Measurements from ENCODE around the gene DHCR7.

Gene DHCR7

DNA sequence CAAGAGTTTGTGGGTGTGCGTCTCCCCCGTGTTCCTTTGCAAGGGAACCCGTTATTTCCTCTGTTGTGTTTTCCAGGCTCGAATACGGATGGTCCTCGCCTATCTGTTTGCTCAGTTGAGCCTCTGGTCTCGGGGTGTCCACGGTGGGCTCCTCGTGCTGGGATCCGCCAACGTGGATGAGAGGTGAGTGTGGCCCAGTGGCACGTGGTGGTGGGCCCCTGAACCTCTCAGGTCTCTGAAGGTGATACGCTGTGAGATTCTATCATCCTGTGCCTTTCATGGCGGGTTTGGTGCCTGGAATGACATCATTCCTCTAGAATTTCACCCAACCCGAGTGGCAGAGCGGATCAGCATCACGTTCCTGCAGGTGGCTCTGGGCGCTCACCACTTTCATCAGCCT lies 37.3 kb upstream of the DHCR7 start:
- Histone ChIP-seq H3K4me3 (ENCODE audit: low read depth in 1 of 2, low read length in 1 of 2) (no peak overlapping the region), H3K36me3 (peaks cover 97% of the 10 kb centered on the region), H3K9me3 (no peaks in the 10 kb centered on the region), H3K4me1 (ENCODE audit: control insufficient read depth in 1 of 2, insufficient read depth in 1 of 2, low read depth in 1 of 2, low read length in 1 of 2) (no peaks in the 10 kb centered on the region), H3K27ac (no peak overlapping the region), H3K27me3 (no peaks in the 10 kb centered on the region)
- TF ChIP-seq, protein P1, sequence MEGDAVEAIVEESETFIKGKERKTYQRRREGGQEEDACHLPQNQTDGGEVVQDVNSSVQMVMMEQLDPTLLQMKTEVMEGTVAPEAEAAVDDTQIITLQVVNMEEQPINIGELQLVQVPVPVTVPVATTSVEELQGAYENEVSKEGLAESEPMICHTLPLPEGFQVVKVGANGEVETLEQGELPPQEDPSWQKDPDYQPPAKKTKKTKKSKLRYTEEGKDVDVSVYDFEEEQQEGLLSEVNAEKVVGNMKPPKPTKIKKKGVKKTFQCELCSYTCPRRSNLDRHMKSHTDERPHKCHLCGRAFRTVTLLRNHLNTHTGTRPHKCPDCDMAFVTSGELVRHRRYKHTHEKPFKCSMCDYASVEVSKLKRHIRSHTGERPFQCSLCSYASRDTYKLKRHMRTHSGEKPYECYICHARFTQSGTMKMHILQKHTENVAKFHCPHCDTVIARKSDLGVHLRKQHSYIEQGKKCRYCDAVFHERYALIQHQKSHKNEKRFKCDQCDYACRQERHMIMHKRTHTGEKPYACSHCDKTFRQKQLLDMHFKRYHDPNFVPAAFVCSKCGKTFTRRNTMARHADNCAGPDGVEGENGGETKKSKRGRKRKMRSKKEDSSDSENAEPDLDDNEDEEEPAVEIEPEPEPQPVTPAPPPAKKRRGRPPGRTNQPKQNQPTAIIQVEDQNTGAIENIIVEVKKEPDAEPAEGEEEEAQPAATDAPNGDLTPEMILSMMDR (IDR thresholded peaks at IDR 0.05): no peak

DNA sequence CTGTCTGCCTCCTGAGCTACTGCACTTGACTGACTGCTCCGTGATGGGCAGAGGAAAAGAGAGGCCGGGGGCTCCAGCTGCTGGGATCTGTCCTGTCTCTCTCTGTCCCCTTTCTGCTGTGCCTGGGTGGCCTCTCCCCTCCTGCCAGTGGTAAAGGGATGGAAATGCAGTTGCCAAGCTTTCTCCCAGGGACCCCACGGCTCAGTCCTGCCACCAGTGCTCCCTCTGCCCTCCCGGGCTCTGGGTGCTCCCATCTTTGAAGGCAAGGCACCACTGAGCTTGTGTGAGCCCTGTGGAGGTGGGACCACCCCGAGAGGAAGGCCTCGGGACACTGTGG lies 36.8 kb upstream of the DHCR7 start:
- Histone ChIP-seq H3K36me3 (peaks cover 97% of the 10 kb centered on the region), H3K27me3 (no peaks in the 10 kb centered on the region)
- TF ChIP-seq, protein P1 (IDR thresholded peaks at IDR 0.05): no peak

DNA sequence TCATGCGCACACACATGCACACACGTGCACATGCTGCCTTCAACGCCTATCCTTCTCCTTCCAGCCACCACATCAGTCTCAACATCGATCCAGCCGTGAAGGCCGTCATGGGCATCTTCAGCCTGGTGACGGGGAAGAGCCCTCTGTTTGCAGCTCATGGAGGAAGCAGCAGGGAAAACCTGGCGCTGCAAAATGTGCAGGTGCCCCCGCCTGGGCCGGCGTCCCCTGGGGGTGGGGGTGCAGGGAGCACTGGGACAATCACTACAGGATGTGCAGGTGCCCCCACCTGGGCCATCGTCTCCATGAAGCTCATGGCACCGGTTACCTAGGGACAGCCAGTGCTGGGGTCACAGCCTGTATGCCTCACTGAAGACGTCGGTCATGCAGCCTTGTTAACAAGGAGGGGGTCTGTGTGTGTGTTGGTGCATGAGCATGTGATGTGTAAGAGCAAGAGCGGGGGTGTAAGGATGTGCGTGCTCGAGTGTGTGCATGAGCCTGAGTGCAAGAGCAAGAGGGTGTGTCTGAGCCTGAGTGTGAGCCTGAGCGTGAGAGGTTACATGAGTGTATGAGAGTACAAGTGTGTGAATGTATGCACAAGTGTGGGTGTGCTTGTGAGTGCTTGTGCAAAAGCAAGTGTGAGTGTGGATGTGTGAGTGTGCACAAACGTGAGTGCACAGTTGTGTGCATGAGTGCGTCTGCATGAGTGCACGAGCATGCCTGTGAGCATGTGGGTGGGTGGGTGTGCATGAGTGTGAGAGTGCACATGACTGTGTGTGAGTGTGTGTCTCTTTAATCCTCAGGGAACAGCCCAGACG lies 36.3 kb upstream of the DHCR7 start:
- no peaks in the 10 kb centered on the region for H3K9me3 ChIP-seq
- no peak overlapping the region for H3K4me3 ChIP-seq (ENCODE audit: low read depth in 1 of 2, low read length in 1 of 2)
- no peak overlapping the region for H3K27ac ChIP-seq
- peaks cover 97% of the 10 kb centered on the region for H3K36me3 ChIP-seq
- TF ChIP-seq, protein P1 (IDR thresholded peaks at IDR 0.05): no peak
- no peaks in the 10 kb centered on the region for H3K4me1 ChIP-seq (ENCODE audit: control insufficient read depth in 1 of 2, insufficient read depth in 1 of 2, low read depth in 1 of 2, low read length in 1 of 2)
- no peaks in the 10 kb centered on the region for H3K27me3 ChIP-seq

More for the DNA sequence above, 36.8 kb upstream of the DHCR7 start:
- H3K9me3 ChIP-seq: no peaks in the 10 kb centered on the region
- no peaks in the 10 kb centered on the region for H3K4me1 ChIP-seq (ENCODE audit: control insufficient read depth in 1 of 2, insufficient read depth in 1 of 2, low read depth in 1 of 2, low read length in 1 of 2)
- no peak overlapping the region for H3K27ac ChIP-seq
- H3K4me3 ChIP-seq (ENCODE audit: low read depth in 1 of 2, low read length in 1 of 2): no peak overlapping the region

DNA sequence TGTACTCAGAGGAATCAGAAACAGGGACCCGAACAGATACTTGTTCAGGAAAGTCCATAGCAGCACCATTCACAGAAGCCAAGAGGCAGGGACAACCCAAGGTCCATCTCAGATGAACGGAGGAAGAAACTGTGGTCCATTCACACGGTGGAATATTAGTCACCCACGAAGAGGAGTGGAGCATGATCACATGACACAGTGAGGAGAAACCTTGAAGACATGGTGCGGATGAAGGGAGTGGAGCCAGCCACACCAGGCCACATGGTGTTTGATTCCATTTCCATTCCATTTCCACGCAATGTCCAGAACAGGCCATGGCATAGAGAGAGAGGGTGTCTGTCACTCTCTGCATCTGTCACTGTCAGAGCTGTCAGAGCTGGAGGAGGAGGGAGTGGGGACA lies 35.5 kb upstream of the DHCR7 start:
- Histone ChIP-seq H3K4me1 (ENCODE audit: control insufficient read depth in 1 of 2, insufficient read depth in 1 of 2, low read depth in 1 of 2, low read length in 1 of 2) (peaks cover 0 to 1% of the 10 kb centered on the region in 2 experiments), H3K9me3 (no peaks in the 10 kb centered on the region), H3K4me3 (ENCODE audit: low read depth in 1 of 2, low read length in 1 of 2) (no peak overlapping the region), H3K27ac (no peak overlapping the region), H3K27me3 (no peaks in the 10 kb centered on the region), H3K36me3 (peaks cover 97% of the 10 kb centered on the region)
- TF ChIP-seq, protein P1 (IDR thresholded peaks at IDR 0.05): no peak

DNA sequence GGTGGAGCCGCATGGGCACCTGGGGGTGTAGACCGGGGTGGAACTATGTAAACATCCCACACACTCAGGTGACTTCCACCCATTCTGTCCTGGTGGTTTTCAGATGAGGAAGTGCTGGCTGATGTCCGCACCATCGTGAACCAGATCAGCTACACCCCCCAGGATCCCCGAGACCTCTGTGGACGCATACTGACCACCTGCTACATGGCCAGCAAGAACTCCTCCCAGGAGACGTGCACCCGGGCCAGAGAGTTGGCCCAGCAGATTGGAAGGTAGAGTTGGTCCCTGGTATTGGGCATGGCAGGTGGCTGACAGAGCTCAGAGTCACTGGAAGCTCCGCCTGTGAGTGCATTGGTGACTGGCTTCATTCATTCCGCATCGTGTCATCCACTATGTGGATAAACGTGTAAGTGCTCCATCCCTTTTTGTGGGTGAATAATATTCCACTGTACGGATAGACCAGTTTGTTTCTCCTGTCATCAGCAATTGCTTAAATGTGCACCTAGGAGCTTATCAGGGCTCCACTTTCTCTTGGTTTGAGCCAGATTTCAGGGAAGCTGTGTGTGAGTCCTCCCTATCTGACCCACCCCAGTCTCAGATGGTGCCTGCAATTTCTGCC lies 34.7 kb upstream of the DHCR7 start:
- no peaks in the 10 kb centered on the region for H3K9me3 ChIP-seq
- no peak overlapping the region for H3K27ac ChIP-seq

More for the DNA sequence above, 34.7 kb upstream of the DHCR7 start:
- H3K27me3 ChIP-seq: no peaks in the 10 kb centered on the region
- TF ChIP-seq, protein P1 (IDR thresholded peaks at IDR 0.05): no peak
- no peak overlapping the region for H3K4me3 ChIP-seq (ENCODE audit: low read depth in 1 of 2, low read length in 1 of 2)
- H3K36me3 ChIP-seq: peaks cover 97% of the 10 kb centered on the region
- peaks cover 6 to 9% of the 10 kb centered on the region in 2 experiments for H3K4me1 ChIP-seq (ENCODE audit: control insufficient read depth in 1 of 2, insufficient read depth in 1 of 2, low read depth in 1 of 2, low read length in 1 of 2)

All from neutrophil (primary cell).